Thoracic aorta (tissue), 2 donors: ENCODE data around the gene ADCY5. TPM values are rescaled to one million over a fixed set of nuclear protein-coding genes. Genes with fewer than 3 reads are reported as not detected.

Experiments
- ATAC-seq: fragments of 150-250 bp; one replicate; pipeline ENCODE4 v1.8.0; 2017; ENCODE audit warnings: low read depth; ENCODE audit not compliant: insufficient number of reproducible peaks, low FRiP score
- DNase-seq: peaks from one replicate; pipeline ENCODE4 v3.0.0-alpha.2; 2020; ENCODE audit warnings: low spot score
- H3K27ac ChIP-seq, 2 donors: fragments of 200-600 bp; sonication (generic); 1 replicate in 1 of 2; 2 replicates in 1 of 2; pipeline ENCODE4 v1.5.1; 2016; ENCODE audit warnings: mild to moderate bottlenecking in 2 of 2, moderate library complexity in 2 of 2
- H3K27me3 ChIP-seq: fragments of 200-600 bp; sonication (generic); replicated peaks from 2 replicates; pipeline ENCODE4 v1.6.0; 2016; ENCODE audit warnings: mild to moderate bottlenecking; ENCODE audit not compliant: insufficient read depth
- H3K36me3 ChIP-seq: fragments of 200-600 bp; sonication (generic); one replicate; pipeline ENCODE4 v1.5.1; 2016
- H3K4me1 ChIP-seq, 2 donors: fragments of 200-600 bp; sonication (generic); 1 replicate in 1 of 2; 2 replicates in 1 of 2; pipeline versions ENCODE4 v1.5.1 to v1.6.0; 2016; ENCODE audit warnings: low read depth in 2 of 2, mild to moderate bottlenecking in 1 of 2; ENCODE audit not compliant: control insufficient read depth in 1 of 2
- H3K4me3 ChIP-seq: fragments of 200-600 bp; sonication (generic); 2 replicates; pipeline ENCODE4 v1.5.1; 2016; ENCODE audit warnings: mild to moderate bottlenecking
- H3K9me3 ChIP-seq: fragments of 200-600 bp; sonication (generic); 2 replicates; pipeline ENCODE4 v1.5.1; 2016
- CTCF ChIP-seq: fragments of 200-600 bp; sonication (generic); IDR thresholded peaks from one replicate; pipeline ENCODE4 v1.5.1; 2019; ENCODE audit warnings: antibody characterized with exemption
- total RNA-seq, 2 donors: library from RNA; depleted of rRNA; stranded (reverse); fragments of >200 nt; gene quantifications; one replicate each; pipeline versions ENCODE4 v1.1.0 to v1.2.3, GENCODE V29; 2016

ADCY5 gene
- total RNA-seq, 2 donors from 2014 or later, result 104 to 123 TPM

GRCh38 chr3:123300583-123300982, 148.3 kb downstream of the ADCY5 start:
- Histone ChIP-seq H3K36me3 (peaks cover 66% of the 10 kb centered on the region), H3K9me3 (no peaks in the 10 kb centered on the region), H3K27me3 (no peaks in the 10 kb centered on the region), H3K4me1 (no peaks in the 10 kb centered on the region), H3K4me3 (no peak overlapping the region), H3K27ac (no peak overlapping the region)
- no peak for TF ChIP-seq CTCF
- no peak for ATAC-seq
- DNase-seq, result no peak

- H3K36me3 ChIP-seq, result peaks cover 67% of the 10 kb centered on the region
Measured at GRCh38 chr3:123300056-123300455, 148.8 kb downstream of the ADCY5 start.

GRCh38 chr3:123299581-123299980, 149.3 kb downstream of the ADCY5 start:
- no peak overlapping the region for H3K27ac ChIP-seq
- ATAC-seq, result no peak
- H3K27me3 ChIP-seq, result no peaks in the 10 kb centered on the region
- no peaks in the 10 kb centered on the region for H3K9me3 ChIP-seq
- no peaks in the 10 kb centered on the region for H3K4me1 ChIP-seq
- TF ChIP-seq CTCF, result no peak
- DNase-seq, result no peak
- no peak overlapping the region for H3K4me3 ChIP-seq
- H3K36me3 ChIP-seq, result peaks cover 63% of the 10 kb centered on the region

More at GRCh38 chr3:123300056-123300455, 148.8 kb downstream of the ADCY5 start:
- no peak for DNase-seq
- TF ChIP-seq CTCF, result no peak
- Histone ChIP-seq H3K27me3 (no peaks in the 10 kb centered on the region), H3K4me1 (no peaks in the 10 kb centered on the region), H3K27ac (no peak overlapping the region), H3K4me3 (no peak overlapping the region), H3K9me3 (no peaks in the 10 kb centered on the region)
- no peak for ATAC-seq

- no peak for DNase-seq
- Histone ChIP-seq H3K9me3 (no peaks in the 10 kb centered on the region), H3K27me3 (no peaks in the 10 kb centered on the region), H3K27ac (no peak overlapping the region), H3K4me3 (no peak overlapping the region), H3K36me3 (peaks cover 60% of the 10 kb centered on the region), H3K4me1 (no peaks in the 10 kb centered on the region)
- ATAC-seq, result no peak
- no peak for TF ChIP-seq CTCF
Measured at GRCh38 chr3:123298903-123299302, 150.0 kb downstream of the ADCY5 start.

- Histone ChIP-seq H3K27ac (no peak overlapping the region), H3K4me1 (no peaks in the 10 kb centered on the region), H3K4me3 (no peak overlapping the region), H3K27me3 (no peaks in the 10 kb centered on the region), H3K9me3 (no peaks in the 10 kb centered on the region), H3K36me3 (peaks cover 50% of the 10 kb centered on the region)
- no peak for TF ChIP-seq CTCF
- ATAC-seq, result no peak
- no peak for DNase-seq
Measured at GRCh38 chr3:123297627-123297899, 151.3 kb downstream of the ADCY5 start.
